Activated T-helper 1 cell treated with anti-CD3 and anti-CD28 coated beads, Interleukin-2, amount 50 U/mL, for 16 hours (primary cell): Measurements from ENCODE around the gene ASAP2.

Experiments
- DNase-seq, 2 donors: peaks; one replicate each; pipeline ENCODE4 v3.0.0-alpha.2; 2020; ENCODE audit warnings: low read depth in 1 of 2, low spot score in 1 of 2

Gene ASAP2

DNA sequence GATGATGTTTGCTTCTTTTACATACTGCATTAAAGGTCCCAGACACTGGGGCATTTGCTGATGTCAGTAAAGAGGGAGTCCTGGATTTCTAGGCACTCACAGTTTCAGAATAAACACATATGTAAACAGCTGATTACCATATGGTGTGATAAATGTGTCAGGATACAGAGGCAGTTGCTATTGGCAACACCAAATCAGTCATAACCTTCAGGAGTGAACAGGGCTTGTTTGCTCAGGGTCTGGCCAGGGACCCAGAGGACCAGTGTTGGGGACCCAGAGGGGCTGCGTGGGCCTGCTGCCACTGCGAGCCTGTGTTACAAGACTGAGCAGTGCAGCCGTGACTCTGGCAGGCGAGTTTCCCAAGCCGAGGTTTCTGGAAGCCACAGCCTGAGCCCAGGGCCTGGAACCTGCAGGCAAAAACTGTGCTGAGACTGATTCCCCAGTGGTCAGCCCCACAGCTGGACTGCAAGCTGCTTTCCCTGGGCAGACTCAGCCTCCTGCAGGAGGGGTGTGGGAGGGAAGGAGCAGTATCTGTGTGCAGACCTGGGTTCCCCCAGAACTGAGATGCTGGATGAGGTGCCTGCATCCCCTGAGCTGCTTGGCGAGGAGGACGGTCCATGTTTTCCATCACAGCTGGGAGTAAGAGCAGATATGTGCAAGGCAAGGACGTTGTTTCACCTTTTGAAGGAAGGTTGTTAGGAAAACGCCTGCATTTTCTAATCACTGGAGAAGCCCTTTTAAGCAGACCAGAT, 23.6 kb downstream of the ASAP2 start:
- no peak for DNase-seq

DNA sequence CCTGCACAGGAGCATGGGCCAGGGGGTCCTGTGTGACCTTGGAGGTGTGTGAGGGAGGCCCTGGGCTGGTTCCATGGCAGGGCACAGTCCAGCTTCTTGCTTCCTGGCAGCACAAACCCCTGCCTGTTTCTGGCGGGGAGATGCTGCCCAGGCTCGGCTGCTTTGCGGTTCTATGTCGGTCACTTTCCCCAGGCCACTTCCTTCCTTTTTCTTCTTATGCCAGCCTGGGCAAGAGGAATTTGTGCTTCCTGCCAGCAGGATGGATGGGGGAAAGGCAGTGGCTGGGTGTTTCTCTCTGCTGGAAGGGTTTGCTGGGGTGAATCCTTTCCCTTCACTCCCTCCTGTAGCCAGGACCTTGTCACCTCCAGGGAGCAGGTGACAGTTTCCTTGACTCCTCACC, 24.3 kb downstream of the ASAP2 start:
- DNase-seq: no peak

DNA sequence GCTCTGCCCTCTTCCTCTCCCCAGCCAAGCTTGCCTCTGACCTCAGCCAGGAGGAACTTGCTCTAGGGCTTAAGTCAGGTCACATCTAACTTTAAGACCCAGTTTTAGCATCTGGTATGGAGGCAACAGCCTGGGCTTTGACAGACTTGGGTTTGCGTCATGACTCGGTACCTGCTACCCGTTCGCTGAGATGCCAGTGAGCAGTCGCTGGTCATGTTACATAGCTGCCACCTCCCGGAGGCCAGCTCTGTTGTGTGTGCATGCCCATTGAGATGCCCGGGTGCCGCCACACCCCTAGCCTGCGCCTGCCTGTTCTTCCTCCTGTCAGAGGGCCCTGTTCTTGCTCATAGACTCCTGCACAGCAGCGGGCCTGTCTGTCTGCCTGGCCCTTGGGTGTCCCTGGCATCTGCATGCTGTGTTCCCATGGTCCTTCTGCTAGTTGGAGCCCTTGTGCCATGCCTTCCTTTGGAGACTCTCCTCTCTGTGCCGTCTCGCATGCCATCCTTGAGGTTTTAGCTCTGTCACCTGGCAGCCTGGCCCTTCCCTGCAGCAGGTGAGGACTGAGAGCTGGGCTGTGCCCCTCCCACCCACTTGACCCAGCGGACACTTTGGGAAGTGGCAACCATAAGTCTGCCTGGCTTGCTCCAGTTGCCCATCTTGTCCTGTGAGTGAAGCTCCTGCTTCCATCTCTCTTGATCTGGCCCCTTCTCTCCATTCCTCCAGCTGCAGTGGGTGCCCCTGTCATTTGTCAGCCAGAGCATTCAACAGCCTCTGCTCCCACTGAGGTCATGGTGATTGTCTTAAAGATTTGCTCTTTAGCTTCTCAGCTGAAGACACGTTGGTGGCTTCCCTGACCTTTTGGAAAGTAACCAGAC, 24.9 kb downstream of the ASAP2 start:
- no peak for DNase-seq

- DNase-seq: no peak
Observed at GRCh38 chr2:9232166-9232479, 25.5 kb downstream of the ASAP2 start.

- DNase-seq: no peak
Observed at GRCh38 chr2:9232886-9233285, 26.3 kb downstream of the ASAP2 start.

DNA sequence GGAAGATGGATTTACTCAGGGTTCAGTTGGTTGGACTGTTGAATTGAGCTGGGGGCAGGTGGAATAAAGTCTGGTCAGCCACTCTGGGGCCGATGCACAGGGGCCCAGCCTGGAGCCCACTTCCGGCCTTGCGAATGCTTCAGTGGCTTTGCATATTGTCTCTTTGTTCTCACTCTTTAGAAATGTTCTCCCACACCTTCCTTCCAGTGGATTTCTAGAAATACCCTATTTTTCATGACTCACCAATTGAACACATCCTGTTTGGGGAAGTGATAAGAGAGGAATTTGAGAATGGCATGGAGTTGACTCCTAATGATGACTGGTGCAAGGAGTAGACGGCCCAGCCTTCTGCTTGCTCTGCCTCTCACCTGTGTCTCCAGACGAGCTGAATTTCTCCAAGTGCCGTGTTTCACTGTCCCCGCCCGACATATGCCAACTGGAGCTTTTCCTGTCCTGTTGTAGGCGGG, 28.1 kb downstream of the ASAP2 start:
- DNase-seq: no peak

GRCh38 chr2:9235147-9236044, 28.8 kb downstream of the ASAP2 start:
- no peak for DNase-seq

DNA sequence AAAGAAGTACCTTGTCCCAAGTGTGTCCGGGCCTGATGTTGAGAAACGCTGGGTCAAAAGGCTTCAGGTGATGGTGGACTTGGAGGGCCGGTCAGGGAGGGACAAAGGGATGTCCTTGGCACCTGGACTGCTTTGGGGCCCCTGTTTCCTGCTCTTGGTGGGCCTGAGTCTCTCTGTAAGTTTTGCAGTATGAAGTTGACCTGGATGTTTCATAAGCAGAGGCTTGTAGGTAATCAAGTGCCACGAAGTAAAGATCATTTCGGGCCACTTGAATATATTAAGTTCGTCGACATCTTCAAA, 29.4 kb downstream of the ASAP2 start:
- DNase-seq: no peak

DNA sequence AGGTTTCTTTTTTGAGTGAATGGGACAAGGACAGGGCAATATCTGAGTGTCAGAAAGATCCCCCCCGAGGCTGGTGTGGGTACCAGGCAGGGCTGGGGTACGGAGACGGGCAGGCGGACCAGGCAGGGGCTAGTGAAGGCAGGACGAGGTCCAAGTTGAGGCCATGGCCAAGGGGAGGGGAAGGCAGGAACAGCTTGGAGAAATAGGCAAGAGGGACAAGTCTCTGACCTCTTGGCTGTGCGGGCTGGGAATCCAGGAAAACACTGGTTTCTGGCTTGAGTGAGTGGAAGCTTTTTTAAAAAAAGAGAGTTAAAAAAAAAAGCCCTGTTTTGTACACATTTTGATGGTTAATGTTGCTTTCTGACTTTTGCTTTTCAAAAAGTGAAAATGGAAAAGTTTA, 30.3 kb downstream of the ASAP2 start:
- no peak for DNase-seq

DNA sequence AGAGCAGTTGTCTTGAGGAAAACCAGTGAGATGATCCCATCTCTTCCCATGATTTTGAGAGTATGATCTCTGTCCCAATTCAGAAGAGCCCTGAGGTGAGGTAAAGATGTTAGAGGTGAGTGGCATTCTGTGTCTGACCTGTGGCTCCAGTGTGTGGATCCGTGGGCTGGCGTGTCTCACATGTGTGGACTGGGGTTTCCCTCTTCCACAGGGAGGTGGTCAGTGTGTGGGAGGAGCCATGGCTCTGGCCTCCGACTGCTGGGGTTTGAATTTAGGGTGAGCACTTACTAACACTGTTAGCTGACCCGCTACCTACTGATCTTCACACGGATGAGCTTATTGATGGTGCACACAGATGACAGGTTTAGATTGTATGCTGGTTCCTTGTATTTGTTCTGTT, 31.2 kb downstream of the ASAP2 start:
- no peak for DNase-seq

DNA sequence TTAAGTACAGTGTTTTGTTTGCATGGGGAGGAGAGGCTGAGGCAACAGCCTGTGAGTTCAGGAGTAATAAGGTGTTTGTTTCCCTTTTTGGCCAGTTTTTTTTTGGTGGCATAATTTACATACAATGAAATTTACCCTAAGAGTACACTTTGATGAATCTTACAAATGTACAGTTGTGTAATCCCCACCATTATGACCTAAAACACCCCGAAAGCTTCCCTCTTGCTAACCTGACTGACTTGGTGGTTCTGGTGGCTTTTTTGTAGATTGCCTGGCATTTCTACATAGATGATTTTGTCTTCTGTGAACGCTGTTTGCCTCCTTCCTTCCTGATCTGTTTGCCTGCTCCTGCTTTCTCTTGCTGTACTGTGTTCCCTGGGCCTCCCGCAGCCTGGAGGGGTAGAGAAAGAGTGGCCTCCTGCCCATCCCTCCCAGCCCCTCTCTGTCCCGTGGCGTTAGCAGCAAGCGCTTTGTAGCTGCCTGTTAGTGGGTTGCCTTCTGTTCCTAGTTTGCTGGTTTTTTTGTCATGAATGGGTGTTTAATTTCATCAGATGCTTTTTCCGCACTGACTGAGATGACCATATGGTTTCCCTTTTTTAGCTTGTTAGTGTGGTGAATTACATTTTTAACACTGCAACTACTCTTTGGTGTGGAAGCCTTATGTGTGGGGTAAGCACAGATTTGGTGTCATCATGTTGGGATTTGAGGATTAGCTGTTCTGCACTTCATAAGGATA, 32.1 kb downstream of the ASAP2 start:
- no peak for DNase-seq

GRCh38 chr2:9239616-9240015, 33.0 kb downstream of the ASAP2 start:
- DNase-seq: no peak

DNA sequence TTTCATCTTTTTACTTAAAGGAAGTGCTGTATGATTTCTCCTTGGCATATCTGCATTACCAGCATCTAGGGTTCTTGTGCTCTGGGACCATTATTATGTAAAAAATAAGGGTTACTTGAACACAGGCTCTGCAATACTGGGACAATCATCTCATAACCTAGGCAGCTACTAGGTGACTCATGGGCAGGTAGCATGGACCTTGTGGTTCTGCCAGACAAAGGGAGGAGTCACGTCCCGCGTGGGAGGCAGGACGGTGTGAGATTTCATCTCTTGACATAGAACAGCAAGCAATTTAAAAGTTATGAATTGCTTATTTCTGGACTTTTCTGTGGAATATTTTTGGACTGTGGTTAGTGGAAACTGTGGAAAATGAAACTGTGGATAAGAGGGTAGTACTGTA, 34.1 kb downstream of the ASAP2 start:
- no peak for DNase-seq

DNA sequence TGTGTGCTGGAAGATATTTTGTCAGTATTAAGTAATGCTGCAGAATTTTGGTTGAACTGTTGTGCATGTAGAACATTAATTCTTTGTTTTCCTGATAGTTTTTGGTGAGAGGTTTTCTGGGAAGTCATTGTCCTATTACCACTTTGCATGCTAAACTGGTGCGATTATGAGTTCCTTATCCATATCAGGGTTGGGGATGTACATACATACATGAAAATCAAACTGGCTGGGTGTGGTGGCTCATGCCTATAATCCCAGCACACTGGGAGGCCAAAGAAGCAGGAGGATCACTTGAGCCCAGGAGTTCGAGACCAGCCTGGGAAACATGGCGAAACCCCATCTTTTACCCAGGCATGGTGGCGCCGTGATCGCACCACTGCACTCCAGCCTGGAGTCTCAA, 34.6 kb downstream of the ASAP2 start:
- no peak for DNase-seq

DNA sequence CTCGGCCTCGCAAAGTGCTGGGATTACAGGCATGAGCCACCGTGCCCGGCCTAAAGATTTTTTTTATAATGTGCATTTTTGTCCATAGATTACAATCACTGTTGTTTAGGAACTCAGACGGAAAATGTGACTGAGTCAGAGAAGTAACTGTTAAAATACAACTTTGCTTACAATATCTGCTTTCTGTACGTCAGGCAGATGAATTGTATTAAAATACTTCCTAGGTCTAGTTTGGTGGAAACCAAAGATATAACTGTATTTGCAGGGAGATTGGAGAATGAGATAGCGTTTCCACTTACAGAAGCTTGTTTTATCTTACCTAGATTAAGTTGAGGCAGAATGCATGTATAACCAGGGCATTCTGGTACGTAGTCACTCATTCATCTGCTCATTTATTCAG, 36.7 kb downstream of the ASAP2 start:
- no peak for DNase-seq

DNA sequence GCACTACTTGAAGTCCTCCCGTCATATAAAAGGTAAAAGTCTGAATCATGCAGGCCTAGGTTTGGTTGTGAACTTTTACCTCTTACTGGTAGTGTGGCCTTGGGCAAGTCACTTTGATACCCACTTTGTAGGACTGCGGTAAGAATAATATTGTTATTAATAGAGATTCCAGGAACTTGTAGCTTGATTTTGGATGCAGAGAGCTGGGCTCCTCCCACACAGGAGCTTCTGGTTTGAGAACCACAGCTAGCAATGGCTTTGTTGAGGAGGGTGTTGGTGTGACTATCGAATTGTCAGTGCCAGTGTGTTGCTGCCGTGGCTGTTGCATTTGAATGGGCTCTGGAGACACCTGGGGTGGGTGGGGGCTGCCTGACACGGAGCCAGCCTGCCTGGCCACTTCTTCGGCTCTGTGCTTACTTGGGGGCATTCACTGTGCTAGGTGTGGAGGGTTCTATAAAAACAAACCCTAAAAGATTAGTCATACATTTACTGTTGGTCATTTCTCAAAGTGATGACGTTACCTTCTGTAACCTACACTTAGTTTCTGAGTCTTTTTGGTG, 38.5 kb downstream of the ASAP2 start:
- no peak for DNase-seq

DNA sequence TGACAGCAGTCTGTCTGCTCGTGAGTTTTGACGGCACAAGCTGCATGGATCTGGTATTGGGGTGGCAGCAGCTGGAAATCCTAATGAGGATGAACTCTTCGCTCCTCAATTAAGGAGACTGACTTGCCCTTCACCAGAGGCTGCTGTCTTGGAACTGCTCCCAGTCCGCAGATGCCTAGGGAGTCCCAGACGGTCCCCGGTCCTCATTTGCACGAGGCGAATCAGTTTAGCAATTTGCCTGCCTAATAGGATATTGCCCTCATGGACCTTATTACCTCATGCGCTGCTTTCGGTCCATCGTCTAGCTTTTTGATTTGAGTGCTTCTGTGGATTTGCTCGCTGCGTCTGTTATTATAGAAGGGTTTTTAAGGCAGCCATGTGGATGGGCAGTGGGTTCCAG, 40.6 kb downstream of the ASAP2 start:
- DNase-seq: no peak

DNA sequence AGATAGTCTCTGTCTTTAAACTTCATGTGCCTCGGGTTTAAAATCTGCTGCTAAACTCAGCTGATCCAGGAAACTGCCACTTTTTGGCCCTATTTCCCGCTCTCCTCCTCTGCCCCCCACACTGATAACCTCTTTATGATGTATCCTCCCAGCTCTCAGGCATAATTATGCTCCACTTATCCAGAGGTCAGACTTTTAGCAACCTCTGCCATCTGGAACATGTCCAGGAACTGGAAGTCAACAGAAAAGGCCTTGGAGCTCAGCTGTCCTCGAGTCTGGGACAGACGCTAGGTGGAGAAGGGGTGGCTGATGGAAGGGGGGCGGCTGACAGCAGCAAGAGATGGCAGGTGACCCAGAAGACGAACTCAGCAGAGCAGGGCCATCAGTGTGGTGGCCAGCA, 41.2 kb downstream of the ASAP2 start:
- DNase-seq: no peak

DNA sequence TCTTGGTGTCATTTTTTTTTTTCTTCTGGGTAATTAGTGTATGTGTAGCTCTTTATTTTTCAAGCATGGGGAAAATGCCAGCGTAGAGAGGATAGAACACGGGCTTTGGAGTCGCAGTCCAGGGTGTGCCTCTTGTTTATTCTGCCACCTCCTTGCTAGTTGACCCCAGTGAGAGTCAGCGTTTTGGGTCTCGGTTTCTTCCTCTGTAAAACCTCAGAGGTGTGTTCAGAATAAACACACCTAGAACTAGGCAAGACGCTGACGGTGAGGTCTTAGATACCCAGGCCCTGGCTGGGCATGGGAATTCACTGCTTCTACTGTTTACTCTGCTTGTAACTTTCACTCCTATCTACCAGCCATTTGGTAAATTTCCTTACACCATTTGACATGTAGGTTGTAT, 41.8 kb downstream of the ASAP2 start:
- DNase-seq: no peak

- no peak for DNase-seq
Observed at GRCh38 chr2:9249020-9249800, 42.6 kb downstream of the ASAP2 start.
